GM19455 (cell line): Measurements from ENCODE around the gene XXYLT1.

ENCODE experiments used
- ATAC-seq: cut with Tn5 transposase; IDR thresholded peaks from one replicate; pipeline ENCODE4 v1.9.1; 2021; ENCODE audit not compliant: unreplicated experiment

Gene XXYLT1

DNA sequence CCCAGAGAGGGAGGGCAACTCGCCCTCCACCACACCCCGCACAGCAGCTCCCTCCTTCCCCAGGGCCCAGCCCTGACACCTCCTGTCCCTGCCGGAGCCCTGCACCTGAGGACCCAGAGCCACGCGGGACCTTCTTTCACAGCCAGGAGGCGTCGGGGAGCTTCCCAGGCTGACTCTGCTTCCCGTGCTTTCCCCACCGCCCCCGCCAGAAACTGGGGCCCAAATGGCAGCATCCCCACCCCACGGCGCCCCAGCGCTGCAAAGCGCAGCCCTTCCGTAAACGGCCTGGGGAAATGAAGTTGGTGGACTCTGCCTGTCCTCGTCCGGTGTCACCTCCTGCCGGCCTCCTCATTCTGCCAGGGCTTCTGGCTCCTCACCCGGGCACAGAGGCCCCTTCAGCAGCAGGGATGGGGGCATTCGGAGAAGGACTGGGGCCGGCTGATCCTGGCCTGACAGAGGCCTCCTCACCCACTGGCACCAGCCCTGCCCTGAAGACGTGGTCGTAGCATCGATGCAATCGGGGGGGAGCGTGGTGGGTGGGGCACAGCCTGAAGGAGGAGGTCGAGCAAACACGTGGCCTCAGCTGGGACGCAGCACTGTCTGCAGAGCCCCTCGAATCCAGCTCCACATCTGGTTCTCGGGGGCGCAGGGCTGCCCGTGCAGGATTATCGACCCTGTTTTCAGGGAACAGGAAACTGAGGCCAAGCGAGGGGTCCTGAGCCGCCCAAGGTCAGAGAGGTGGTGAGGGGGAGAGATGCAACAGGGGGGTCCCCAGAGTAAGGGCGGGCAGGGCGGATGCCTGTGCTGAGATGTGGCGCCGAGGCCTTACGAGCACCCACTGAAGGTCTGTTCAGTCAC is 235.4 kb downstream of the XXYLT1 start:
- ATAC-seq, result no peak

GRCh38 chr3:195034541-195034940 is 236.4 kb downstream of the XXYLT1 start:
- ATAC-seq, result no peak

- ATAC-seq, result no peak
Measured at GRCh38 chr3:195034101-195034500, 236.9 kb downstream of the XXYLT1 start.

- no peak for ATAC-seq
Measured at GRCh38 chr3:195033531-195034091, 237.3 kb downstream of the XXYLT1 start.

DNA sequence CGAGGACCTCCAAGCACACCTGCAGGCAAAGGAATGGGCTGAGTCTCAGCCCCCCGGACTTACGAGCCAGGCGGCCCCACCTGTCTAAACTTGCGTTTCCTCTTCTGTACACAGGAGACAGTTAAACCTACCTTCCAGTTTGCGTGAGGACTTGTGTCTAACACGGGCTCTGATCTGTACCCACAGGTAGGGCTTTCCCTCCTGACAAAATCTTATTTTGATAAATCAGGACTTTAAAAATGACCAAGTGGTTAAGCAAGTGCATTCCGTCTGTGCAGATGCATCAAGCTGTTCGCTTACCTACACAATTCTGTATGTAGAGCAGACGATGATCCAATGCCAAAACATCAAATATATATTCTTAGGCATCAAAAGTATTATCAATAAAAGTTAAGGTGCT is 238.0 kb downstream of the XXYLT1 start:
- no peak for ATAC-seq

GRCh38 chr3:195032106-195032759 is 238.7 kb downstream of the XXYLT1 start:
- ATAC-seq, result no peak

DNA sequence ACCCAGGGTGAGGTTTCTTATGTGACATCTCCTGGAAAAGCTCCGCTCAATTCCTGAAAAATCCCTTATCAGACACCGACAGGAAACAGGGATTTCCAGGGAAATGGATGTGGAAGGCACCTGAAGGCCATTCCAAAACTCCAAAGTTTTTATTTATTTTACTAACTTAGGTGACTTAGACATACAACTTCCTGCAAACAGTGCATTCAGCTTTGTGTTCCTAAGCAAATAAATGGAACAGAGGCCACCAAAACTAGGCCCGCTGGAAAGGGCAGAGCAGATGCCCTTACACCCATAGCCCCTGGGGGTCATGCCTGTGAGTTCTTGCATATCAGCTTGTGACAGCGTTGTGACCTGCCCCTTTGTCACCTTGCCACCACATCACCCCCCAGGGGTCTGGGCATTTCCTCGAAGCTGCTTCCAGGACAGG is 239.4 kb downstream of the XXYLT1 start:
- no peak for ATAC-seq

- ATAC-seq, result no peak
Measured at GRCh38 chr3:195030791-195031321, 240.1 kb downstream of the XXYLT1 start.

GRCh38 chr3:195028877-195029606 is 241.9 kb downstream of the XXYLT1 start:
- ATAC-seq, result no peak

- no peak for ATAC-seq
Measured at GRCh38 chr3:195025884-195026200, 245.1 kb downstream of the XXYLT1 start.

- no peak for ATAC-seq
Measured at GRCh38 chr3:195025056-195025883, 245.7 kb downstream of the XXYLT1 start.

DNA sequence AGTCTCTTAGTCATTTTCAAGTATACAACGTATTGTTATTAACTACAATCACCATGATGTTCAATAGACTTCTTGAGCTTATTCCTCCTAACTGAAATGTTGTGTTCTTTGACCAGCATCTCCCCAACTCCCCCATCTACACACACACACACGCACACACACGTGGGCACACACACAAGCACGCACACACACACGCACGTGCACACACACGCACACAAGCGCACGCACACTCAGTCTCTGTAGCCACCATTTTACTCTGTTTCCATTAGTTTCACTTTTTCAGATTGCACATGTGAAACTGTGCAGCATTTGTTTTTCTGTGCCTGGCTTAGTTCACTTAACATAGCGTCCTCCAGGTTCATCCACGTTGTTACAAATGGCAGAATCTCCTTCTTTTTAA is 247.0 kb downstream of the XXYLT1 start:
- ATAC-seq, result no peak

- ATAC-seq, result no peak
Measured at GRCh38 chr3:195023576-195023975, 247.4 kb downstream of the XXYLT1 start.

- ATAC-seq, result no peak
Measured at GRCh38 chr3:195021692-195022091, 249.3 kb downstream of the XXYLT1 start.

GRCh38 chr3:195020921-195021320 is 250.0 kb downstream of the XXYLT1 start:
- no peak for ATAC-seq

GRCh38 chr3:195020185-195020584 is 250.8 kb downstream of the XXYLT1 start:
- no peak for ATAC-seq

GRCh38 chr3:195019335-195019734 is 251.6 kb downstream of the XXYLT1 start:
- ATAC-seq, result no peak
